A673 (cell line): Measurements from ENCODE around the gene JMJD7.

Experiments
- EZH2 ChIP-seq: fragments of 200-600 bp; sonication (generic); IDR thresholded peaks from 2 replicates; pipeline ENCODE4 v1.6.1; 2017; ENCODE audit warnings: borderline replicate concordance, low read depth, mild to moderate bottlenecking, mixed read lengths, antibody characterized with exemption, low read length; ENCODE audit not compliant: poor library complexity, severe bottlenecking
- TF ChIP-seq, protein P1 (sequence below): fragments of 300-800, 200-600 bp; sonication (generic); conservative IDR thresholded peaks from 2 replicates; pipeline ENCODE4 v1.5.1; 2017; ENCODE audit warnings: low read depth, mild to moderate bottlenecking, antibody characterized with exemption, low read length, moderate library complexity, mixed read lengths

DNA sequence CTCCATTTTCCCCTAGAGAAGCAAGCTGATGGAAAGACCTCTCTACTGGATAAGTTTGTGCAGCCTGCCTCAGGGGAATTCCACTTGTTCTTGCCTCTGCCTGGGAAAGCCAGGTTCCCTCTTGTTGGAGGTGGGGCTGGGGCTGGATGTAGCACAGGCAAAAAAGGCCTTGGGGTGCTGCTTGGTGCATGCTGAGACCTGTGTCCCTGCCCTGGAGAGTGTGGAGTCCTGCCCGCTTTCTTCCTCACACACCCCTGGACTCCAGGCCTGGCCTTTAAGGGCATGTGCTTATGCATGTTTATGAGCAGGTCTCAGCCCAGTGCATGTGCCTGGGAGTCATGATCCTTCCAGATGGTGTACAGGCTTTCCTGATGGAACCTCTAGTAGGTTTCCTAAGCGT lies 23.5 kb upstream of the JMJD7 start:
- TF ChIP-seq, protein P1, sequence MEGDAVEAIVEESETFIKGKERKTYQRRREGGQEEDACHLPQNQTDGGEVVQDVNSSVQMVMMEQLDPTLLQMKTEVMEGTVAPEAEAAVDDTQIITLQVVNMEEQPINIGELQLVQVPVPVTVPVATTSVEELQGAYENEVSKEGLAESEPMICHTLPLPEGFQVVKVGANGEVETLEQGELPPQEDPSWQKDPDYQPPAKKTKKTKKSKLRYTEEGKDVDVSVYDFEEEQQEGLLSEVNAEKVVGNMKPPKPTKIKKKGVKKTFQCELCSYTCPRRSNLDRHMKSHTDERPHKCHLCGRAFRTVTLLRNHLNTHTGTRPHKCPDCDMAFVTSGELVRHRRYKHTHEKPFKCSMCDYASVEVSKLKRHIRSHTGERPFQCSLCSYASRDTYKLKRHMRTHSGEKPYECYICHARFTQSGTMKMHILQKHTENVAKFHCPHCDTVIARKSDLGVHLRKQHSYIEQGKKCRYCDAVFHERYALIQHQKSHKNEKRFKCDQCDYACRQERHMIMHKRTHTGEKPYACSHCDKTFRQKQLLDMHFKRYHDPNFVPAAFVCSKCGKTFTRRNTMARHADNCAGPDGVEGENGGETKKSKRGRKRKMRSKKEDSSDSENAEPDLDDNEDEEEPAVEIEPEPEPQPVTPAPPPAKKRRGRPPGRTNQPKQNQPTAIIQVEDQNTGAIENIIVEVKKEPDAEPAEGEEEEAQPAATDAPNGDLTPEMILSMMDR: no peak
- TF ChIP-seq EZH2: no peak
